D721Med (cell line): ENCODE results near the gene C6orf163.
"Not testable (repeated sequence)": the region's sequence is repeated elsewhere in the genome, so short reads cannot be mapped to it uniquely, and the experiment has no call there.

Source experiments
- DNase-seq: peaks from one replicate; pipeline ENCODE4 v3.0.0; 2011; ENCODE audit warnings: low spot score; ENCODE audit not compliant: insufficient read length
- FAIRE-seq: peaks from 2 replicates; lab custom pipeline; 2011; peaks lifted over from hg19 to GRCh38; lab: Jason Lieb, UNC
- TF ChIP-seq, protein P1 (sequence below): IDR thresholded peaks from 2 replicates; pipeline ENCODE4 v1.5.1; 2012; ENCODE audit warnings: mild to moderate bottlenecking, control low read depth; ENCODE audit not compliant: insufficient read depth; ENCODE audit errors: missing control alignments

C6orf163 gene

DNA sequence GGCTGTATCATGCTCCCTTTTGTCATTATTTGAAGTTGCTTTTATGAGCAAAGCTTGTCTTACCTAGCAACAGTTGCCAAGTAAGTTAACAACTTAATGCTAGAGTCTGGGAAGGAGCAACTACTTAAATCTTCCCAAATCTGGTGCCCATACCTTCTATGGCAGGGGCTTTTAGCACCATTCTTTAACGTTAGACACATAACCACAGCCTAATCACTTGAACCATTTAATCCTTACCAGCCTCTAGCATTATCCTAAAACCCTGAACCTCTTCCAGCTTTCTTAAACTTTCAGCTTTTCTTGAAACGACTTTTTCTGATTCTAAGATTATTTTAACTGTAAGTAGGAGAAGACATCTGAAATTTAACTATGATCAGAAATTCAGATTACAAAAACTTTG, at the start of gene C6orf163:
TSS of gene C6orf163 (plus strand) at position 83 of the 400 bp plus-strand sequence. CDS start at position 370, 287 bp downstream.
- TF ChIP-seq, protein P1, sequence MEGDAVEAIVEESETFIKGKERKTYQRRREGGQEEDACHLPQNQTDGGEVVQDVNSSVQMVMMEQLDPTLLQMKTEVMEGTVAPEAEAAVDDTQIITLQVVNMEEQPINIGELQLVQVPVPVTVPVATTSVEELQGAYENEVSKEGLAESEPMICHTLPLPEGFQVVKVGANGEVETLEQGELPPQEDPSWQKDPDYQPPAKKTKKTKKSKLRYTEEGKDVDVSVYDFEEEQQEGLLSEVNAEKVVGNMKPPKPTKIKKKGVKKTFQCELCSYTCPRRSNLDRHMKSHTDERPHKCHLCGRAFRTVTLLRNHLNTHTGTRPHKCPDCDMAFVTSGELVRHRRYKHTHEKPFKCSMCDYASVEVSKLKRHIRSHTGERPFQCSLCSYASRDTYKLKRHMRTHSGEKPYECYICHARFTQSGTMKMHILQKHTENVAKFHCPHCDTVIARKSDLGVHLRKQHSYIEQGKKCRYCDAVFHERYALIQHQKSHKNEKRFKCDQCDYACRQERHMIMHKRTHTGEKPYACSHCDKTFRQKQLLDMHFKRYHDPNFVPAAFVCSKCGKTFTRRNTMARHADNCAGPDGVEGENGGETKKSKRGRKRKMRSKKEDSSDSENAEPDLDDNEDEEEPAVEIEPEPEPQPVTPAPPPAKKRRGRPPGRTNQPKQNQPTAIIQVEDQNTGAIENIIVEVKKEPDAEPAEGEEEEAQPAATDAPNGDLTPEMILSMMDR = no peak
- FAIRE-seq (peak; percentile 84), DNase-seq (no peak)

- DNase-seq (no peak), FAIRE-seq (no peak)
- TF ChIP-seq, protein P1 = no peak
Observed at GRCh38 chr6:87297119-87297518, 47.5 kb upstream of the C6orf163 start.

DNA sequence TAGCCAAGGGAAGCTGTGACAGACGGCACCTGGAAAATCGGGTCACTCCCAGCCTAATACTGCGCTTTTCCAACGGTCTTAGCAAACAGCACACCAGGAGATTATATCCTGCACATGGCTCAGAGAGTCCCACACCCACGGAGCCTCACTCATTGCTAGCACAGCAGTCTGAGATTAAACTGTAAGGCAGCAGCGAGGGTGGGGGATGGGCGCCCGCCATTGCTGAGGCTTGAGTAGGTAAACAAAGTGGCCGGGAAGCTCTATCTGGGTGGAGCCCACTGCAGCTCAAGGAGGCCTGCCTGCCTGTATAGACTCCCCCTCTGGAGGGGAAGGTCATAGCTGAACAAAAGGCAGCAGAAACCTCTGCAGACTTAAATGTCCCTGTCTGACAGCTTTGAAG, 43.3 kb upstream of the C6orf163 start:
- FAIRE-seq, DNase-seq: not testable (repeated sequence)

GRCh38 chr6:87308970-87309369, 35.6 kb upstream of the C6orf163 start:
- no peak for DNase-seq
- FAIRE-seq = no peak
- TF ChIP-seq, protein P1 = no peak

GRCh38 chr6:87312860-87313259, 31.8 kb upstream of the C6orf163 start:
- TF ChIP-seq, protein P1 = no peak
- DNase-seq (no peak), FAIRE-seq (no peak)

DNA sequence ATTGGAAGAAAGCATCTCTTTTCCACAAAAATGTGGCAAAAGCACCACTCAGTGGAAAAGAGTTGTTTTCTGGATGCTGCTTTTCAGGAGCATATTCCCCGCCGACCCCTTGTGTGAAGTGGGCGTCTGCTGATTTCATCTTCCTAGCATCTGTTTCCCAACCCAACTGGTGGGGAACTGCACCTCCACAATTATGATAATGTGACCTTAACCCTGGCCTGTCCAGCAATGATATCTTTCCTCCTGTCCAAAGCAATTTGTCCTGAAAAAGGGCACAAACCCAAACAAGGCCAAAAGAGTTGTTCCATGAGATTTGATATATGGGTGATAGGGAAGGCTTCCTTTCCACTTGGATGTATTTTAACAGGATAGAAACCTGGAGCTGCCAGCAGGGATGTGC, 29.5 kb upstream of the C6orf163 start:
- DNase-seq (no peak), FAIRE-seq (no peak)
- TF ChIP-seq, protein P1 = no peak

GRCh38 chr6:87319271-87319987, 25.2 kb upstream of the C6orf163 start:
- TF ChIP-seq, protein P1 = no peak
- DNase-seq (no peak), FAIRE-seq (no peak)
